Upper lobe of right lung (tissue), 1 donor: Measurements from ENCODE around the gene KLHL12. TPM values are rescaled to one million over a fixed set of nuclear protein-coding genes. Genes with fewer than 3 reads are reported as not detected.

Experiments
- ATAC-seq: fragments of 200-7000 bp; cut with Tn5 transposase; one replicate; pipeline ENCODE4 v1.9.1; 2020; ENCODE audit warnings: mild to moderate bottlenecking, moderate library complexity
- DNase-seq: peaks from one replicate; pipeline ENCODE4 v3.0.0-alpha.2; 2020
- H3K27ac ChIP-seq: fragments of 200-600 bp; one replicate; pipeline ENCODE4 v1.8.0; 2022
- H3K27me3 ChIP-seq: fragments of 200-600 bp; one replicate; pipeline ENCODE4 v1.8.0; 2022; ENCODE audit warnings: mild to moderate bottlenecking
- H3K36me3 ChIP-seq: fragments of 200-600 bp; one replicate; pipeline ENCODE4 v1.8.0; 2022
- H3K4me1 ChIP-seq: fragments of 200-600 bp; one replicate; pipeline ENCODE4 v1.8.0; 2022
- H3K4me3 ChIP-seq: fragments of 200-600 bp; one replicate; pipeline ENCODE4 v1.8.0; 2022; ENCODE audit warnings: mild to moderate bottlenecking
- H3K9me3 ChIP-seq: fragments of 200-600 bp; one replicate; pipeline ENCODE4 v1.8.0; 2022
- intact Hi-C: fragments of 100-400 bp; cut with DNase I; formaldehyde crosslinking; loops from one replicate; pipeline ENCODE4 v1.11.0; 2022
- total RNA-seq: library from RNA; stranded (reverse); fragmentation: NEBNext Ultra II Directional; extraction: Animal tissue kit (Norgen Biotek cat#: 25700); gene quantifications from one replicate; pipeline ENCODE4 v1.2.1, GENCODE V29; 2021
- TF ChIP-seq, protein P1 (sequence below): fragments of 200-600 bp; IDR thresholded peaks from one replicate; pipeline ENCODE4 v1.8.0; 2022; ENCODE audit warnings: antibody characterized with exemption
- donor health status: DM: no; HTN: yes; CAD: no; lungs with severe emphysema.

Gene KLHL12
- total RNA-seq, 1 donor from 2014 or later: 24.4 TPM

GRCh38 chr1:202954057-202954745 lies 27.2 kb upstream of the KLHL12 start:
- no peak overlapping the region for H3K4me3 ChIP-seq
- H3K4me1 ChIP-seq: peaks cover 62% of the 10 kb centered on the region
- TF ChIP-seq, protein P1, sequence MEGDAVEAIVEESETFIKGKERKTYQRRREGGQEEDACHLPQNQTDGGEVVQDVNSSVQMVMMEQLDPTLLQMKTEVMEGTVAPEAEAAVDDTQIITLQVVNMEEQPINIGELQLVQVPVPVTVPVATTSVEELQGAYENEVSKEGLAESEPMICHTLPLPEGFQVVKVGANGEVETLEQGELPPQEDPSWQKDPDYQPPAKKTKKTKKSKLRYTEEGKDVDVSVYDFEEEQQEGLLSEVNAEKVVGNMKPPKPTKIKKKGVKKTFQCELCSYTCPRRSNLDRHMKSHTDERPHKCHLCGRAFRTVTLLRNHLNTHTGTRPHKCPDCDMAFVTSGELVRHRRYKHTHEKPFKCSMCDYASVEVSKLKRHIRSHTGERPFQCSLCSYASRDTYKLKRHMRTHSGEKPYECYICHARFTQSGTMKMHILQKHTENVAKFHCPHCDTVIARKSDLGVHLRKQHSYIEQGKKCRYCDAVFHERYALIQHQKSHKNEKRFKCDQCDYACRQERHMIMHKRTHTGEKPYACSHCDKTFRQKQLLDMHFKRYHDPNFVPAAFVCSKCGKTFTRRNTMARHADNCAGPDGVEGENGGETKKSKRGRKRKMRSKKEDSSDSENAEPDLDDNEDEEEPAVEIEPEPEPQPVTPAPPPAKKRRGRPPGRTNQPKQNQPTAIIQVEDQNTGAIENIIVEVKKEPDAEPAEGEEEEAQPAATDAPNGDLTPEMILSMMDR: no peak
- intact Hi-C loops: no loop called here
- no peaks in the 10 kb centered on the region for H3K9me3 ChIP-seq
- peak overlapping the region; percentile 74 for H3K27ac ChIP-seq
- no peak for ATAC-seq
- H3K36me3 ChIP-seq: peaks cover 19% of the 10 kb centered on the region
- DNase-seq: no peak
- no peaks in the 10 kb centered on the region for H3K27me3 ChIP-seq

- peak overlapping the region; percentile 74 for H3K27ac ChIP-seq
- intact Hi-C loops: no loop called here
- TF ChIP-seq, protein P1: no peak
- H3K27me3 ChIP-seq: no peaks in the 10 kb centered on the region
- no peaks in the 10 kb centered on the region for H3K9me3 ChIP-seq
- no peak overlapping the region for H3K4me3 ChIP-seq
- DNase-seq (no peak), ATAC-seq (no peak)
- H3K36me3 ChIP-seq: peaks cover 24% of the 10 kb centered on the region
- H3K4me1 ChIP-seq: peaks cover 56% of the 10 kb centered on the region
Measured at GRCh38 chr1:202953392-202953791, 26.4 kb upstream of the KLHL12 start.

DNA sequence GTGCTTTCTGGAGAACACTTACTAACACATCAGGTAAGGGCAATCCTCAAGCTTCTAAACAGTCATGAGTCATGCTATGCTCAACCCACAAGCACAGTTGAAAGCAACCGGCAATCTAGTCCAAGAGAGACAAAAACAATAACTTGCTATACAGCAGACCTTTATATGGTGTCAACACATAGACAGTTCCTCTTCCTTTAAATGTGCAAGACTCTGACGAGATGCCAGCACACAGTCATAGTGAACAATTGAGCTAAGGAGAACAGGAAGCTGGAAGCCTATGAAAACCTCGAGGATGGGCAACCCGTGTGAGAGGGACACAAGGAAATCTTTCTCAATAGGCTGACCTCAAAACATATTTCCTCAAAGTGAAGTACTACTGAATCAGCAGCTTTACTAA lies 25.8 kb upstream of the KLHL12 start:
- H3K9me3 ChIP-seq: no peaks in the 10 kb centered on the region
- DNase-seq (no peak), ATAC-seq (peak; percentile 89)
- TF ChIP-seq, protein P1: no peak
- intact Hi-C loops: no loop called here
- no peaks in the 10 kb centered on the region for H3K27me3 ChIP-seq
- H3K4me3 ChIP-seq: no peak overlapping the region
- peak overlapping the region; percentile 71 for H3K27ac ChIP-seq
- peaks cover 56% of the 10 kb centered on the region for H3K4me1 ChIP-seq
- H3K36me3 ChIP-seq: peaks cover 30% of the 10 kb centered on the region

DNA sequence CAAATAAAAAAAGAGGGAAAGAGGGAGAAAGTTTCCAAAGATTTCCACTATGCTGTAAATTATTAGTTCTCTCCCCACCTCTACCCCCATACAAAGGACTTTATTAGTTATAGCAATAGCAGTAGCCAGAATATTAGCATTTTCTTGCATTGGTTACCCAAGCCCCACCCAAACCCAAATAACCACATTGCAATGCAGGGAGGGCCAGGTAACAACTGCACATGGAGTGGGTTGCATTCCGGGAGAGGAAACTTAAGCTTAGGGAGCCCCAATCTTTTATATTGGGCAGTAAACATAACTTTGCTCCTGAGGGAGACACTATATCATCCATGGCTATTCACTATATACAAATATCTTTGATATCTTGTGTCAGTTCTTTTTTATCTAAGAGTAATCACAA lies 25.1 kb upstream of the KLHL12 start:
- Histone ChIP-seq H3K4me1 (peaks cover 53% of the 10 kb centered on the region), H3K27ac (peak overlapping the region; percentile 71)
- ATAC-seq: no peak

GRCh38 chr1:202951437-202951836 lies 24.4 kb upstream of the KLHL12 start:
- ATAC-seq (no peak), DNase-seq (no peak)
- TF ChIP-seq, protein P1: no peak
- peaks cover 44% of the 10 kb centered on the region for H3K36me3 ChIP-seq
- H3K4me1 ChIP-seq: peaks cover 46% of the 10 kb centered on the region
- intact Hi-C loops: no loop called here
- no peak overlapping the region for H3K4me3 ChIP-seq
- H3K27me3 ChIP-seq: no peaks in the 10 kb centered on the region
- no peaks in the 10 kb centered on the region for H3K9me3 ChIP-seq
- H3K27ac ChIP-seq: no peak overlapping the region

More for the DNA sequence above, 25.1 kb upstream of the KLHL12 start:
- DNase-seq: no peak
- no peak overlapping the region for H3K4me3 ChIP-seq
- intact Hi-C loops: no loop called here
- H3K36me3 ChIP-seq: peaks cover 37% of the 10 kb centered on the region
- no peaks in the 10 kb centered on the region for H3K9me3 ChIP-seq
- TF ChIP-seq, protein P1: no peak
- no peaks in the 10 kb centered on the region for H3K27me3 ChIP-seq
